Panc1 (cell line): ENCODE data around the gene UVSSA. TPM values are rescaled to one million over a fixed set of nuclear protein-coding genes. Genes with fewer than 3 reads are reported as not detected.

Source experiments
- ATAC-seq: fragments of 200-7000 bp; cut with Tn5 transposase; 2 replicates; pipeline ENCODE4 v1.9.1; 2020; ENCODE audit warnings: mild to moderate bottlenecking, moderate library complexity
- BruUV-seq: library from RNA; stranded (reverse); fragments of 400-500 nt; replicated peaks from 2 replicates; lab custom pipeline; 2021; lab: Mats Ljungman, UMichigan
- CTCF ChIA-PET: fragments of 300-600 bp; sonication (Branson Sonifier 250); formaldehyde crosslinking; loops from one replicate; lab custom pipeline; 2022; ENCODE audit warnings: antibody characterized with exemption; lab: Charles Lee
- POLR2A ChIA-PET: fragments of 300-600 bp; sonication (Branson Sonifier 250); formaldehyde crosslinking; loops from one replicate; lab custom pipeline; 2022; ENCODE audit warnings: antibody characterized with exemption; lab: Charles Lee
- DNase-seq: peaks from one replicate; pipeline ENCODE4 v3.0.0-alpha.2; 2010; ENCODE audit warnings: low read depth, low spot score
- H3K27ac ChIP-seq: 2 replicates; pipeline ENCODE4 v1.5.1; 2011; ENCODE audit warnings: mild to moderate bottlenecking, low read length, inconsistent platforms
- H3K27me3 ChIP-seq: fragments of 200-500 bp; sonication (Bioruptor generic); 2 replicates; pipeline ENCODE4 v1.6.0; 2014; ENCODE audit warnings: low read length, inconsistent platforms; ENCODE audit not compliant: control insufficient read depth, insufficient read depth
- H3K36me3 ChIP-seq: fragments of 200-500 bp; sonication (Bioruptor generic); 2 replicates; pipeline ENCODE4 v1.5.1; 2014; ENCODE audit warnings: inconsistent platforms, mild to moderate bottlenecking, low read length, moderate library complexity; ENCODE audit not compliant: control insufficient read depth, insufficient read depth
- H3K4me1 ChIP-seq: 2 replicates; pipeline ENCODE4 v1.5.1; 2011; ENCODE audit warnings: inconsistent platforms, mild to moderate bottlenecking, low read length, moderate library complexity; ENCODE audit not compliant: control insufficient read depth, insufficient read depth
- H3K4me3 ChIP-seq, 2 experiments: 2 replicates each; pipeline ENCODE4 v1.5.1; 2011 to 2012; ENCODE audit warnings: low read depth in 2 of 2, low read length in 2 of 2, mild to moderate bottlenecking in 2 of 2, inconsistent platforms in 1 of 2, moderate library complexity in 1 of 2
- H3K9me3 ChIP-seq: fragments of 200-500 bp; sonication (Bioruptor generic); 2 replicates; pipeline ENCODE4 v1.5.1; 2014; ENCODE audit warnings: low read depth, mild to moderate bottlenecking, inconsistent platforms, low read length, moderate library complexity; ENCODE audit not compliant: control insufficient read depth, insufficient read depth
- CTCF ChIP-seq: fragments of 450-650 bp; IDR thresholded peaks from 2 replicates; pipeline ENCODE4 v1.5.1; 2017; ENCODE audit warnings: mild to moderate bottlenecking
- POLR2AphosphoS5 ChIP-seq: IDR thresholded peaks from 2 replicates; pipeline ENCODE4 v1.6.1; 2012; ENCODE audit warnings: mild to moderate bottlenecking, low read depth, low read length, moderate library complexity
- REST ChIP-seq, 2 experiments: IDR thresholded peaks; 2 replicates each; pipeline ENCODE4 v1.6.1; 2011 to 2012; ENCODE audit warnings: low read depth in 2 of 2, control low read depth in 1 of 2, low read length in 1 of 2, mild to moderate bottlenecking in 1 of 2, moderate library complexity in 1 of 2; ENCODE audit not compliant: insufficient read depth in 1 of 2
- SIN3A ChIP-seq: IDR thresholded peaks from 2 replicates; pipeline ENCODE4 v1.6.1; 2012; ENCODE audit warnings: low read depth, mild to moderate bottlenecking, low read length, moderate library complexity, borderline replicate concordance; ENCODE audit not compliant: insufficient read depth
- TCF7L2 ChIP-seq: IDR thresholded peaks from 2 replicates; pipeline ENCODE4 v1.6.1; 2011; ENCODE audit warnings: mild to moderate bottlenecking, low read depth, low read length, inconsistent platforms
- in situ Hi-C: cut with HindIII; loops from 2 replicates; pipeline ENCODE4 v1.10.0; 2016; ENCODE audit warnings: low sequenced_read_pairs, low pct_unique_long_range_greater_than_20kb
- intact Hi-C: fragments of 100-400 bp; cut with micrococcal nuclease; formaldehyde crosslinking; loops from one replicate; pipeline ENCODE4 v1.10.0; 2022; ENCODE audit not compliant: unreplicated experiment
- total RNA-seq: library from RNA; stranded (reverse); gene quantifications from one replicate; pipeline ENCODE4 v1.2.1, GENCODE V29; 2021; ENCODE audit not compliant: unreplicated experiment

Gene UVSSA
- total RNA-seq, 1 experiment from 2014 or later: 23.4 TPM

- in situ Hi-C loops: no loop called here
- ChIA-PET POLR2A (no interaction called here), CTCF (no interaction called here)
- ATAC-seq (peak; percentile 69), DNase-seq (peak; percentile 54)
- H3K27ac ChIP-seq: 0 out of 2 replicates have a peak overlapping the region, but pooled peaks have one; percentile 34
- no peaks in the 10 kb centered on the region for H3K36me3 ChIP-seq
- intact Hi-C loops: no loop called here
- H3K9me3 ChIP-seq: no peaks in the 10 kb centered on the region
- BruUV-seq: no TSS peak
- no peaks in the 10 kb centered on the region for H3K27me3 ChIP-seq
- no peak overlapping the region for H3K4me3 ChIP-seq
- TF ChIP-seq POLR2AphosphoS5: no peak
- TF ChIP-seq REST (IDR thresholded peaks at IDR 0.05; ENCODE audit: insufficient read depth in 1 of 2, low read depth in 2 of 2, low read length in 1 of 2): no peak
- TF ChIP-seq CTCF: no peak
- no peak for TF ChIP-seq TCF7L2
- no peak for TF ChIP-seq SIN3A
- H3K4me1 ChIP-seq: peaks cover 4% of the 10 kb centered on the region
These were observed 5.0 kb downstream of the UVSSA start for GRCh38 chr4:1351854-1352566.

- no peak for DNase-seq
- Histone ChIP-seq H3K9me3 (no peaks in the 10 kb centered on the region), H3K4me1 (peaks cover 4% of the 10 kb centered on the region), H3K4me3 (no peak overlapping the region), H3K36me3 (no peaks in the 10 kb centered on the region), H3K27me3 (no peaks in the 10 kb centered on the region), H3K27ac (no peak overlapping the region)
- ChIA-PET POLR2A (no interaction called here), CTCF (no interaction called here)
- no peak for ATAC-seq
- BruUV-seq: no TSS peak
- in situ Hi-C loops: no loop called here
- intact Hi-C loops: no loop called here
- TF ChIP-seq REST (IDR thresholded peaks at IDR 0.05; ENCODE audit: insufficient read depth in 1 of 2, low read depth in 2 of 2, low read length in 1 of 2): no peak
- no peak for TF ChIP-seq SIN3A
- TF ChIP-seq POLR2AphosphoS5: no peak
- TF ChIP-seq TCF7L2: no peak
- no peak for TF ChIP-seq CTCF
These were observed 5.5 kb downstream of the UVSSA start for GRCh38 chr4:1352567-1352900.
